EH (cell line): ENCODE measurements around the gene FANCD2OS.
"Not testable (repeated sequence)": the region's sequence is repeated elsewhere in the genome, so short reads cannot be mapped to it uniquely, and the experiment has no call there.

Experiments
- DNase-seq: peaks from one replicate; pipeline ENCODE4 v3.0.0-alpha.2; 2015; ENCODE audit warnings: low read depth

FANCD2OS gene, protein sequence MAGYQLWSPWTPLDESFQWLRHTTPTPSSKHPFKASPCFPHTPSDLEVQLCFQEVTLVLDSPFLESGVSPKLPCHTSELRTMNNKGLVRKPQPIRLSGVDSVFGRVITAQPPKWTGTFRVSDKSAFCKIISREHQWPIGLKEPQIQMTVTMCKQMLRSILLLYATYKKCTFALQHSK

DNA sequence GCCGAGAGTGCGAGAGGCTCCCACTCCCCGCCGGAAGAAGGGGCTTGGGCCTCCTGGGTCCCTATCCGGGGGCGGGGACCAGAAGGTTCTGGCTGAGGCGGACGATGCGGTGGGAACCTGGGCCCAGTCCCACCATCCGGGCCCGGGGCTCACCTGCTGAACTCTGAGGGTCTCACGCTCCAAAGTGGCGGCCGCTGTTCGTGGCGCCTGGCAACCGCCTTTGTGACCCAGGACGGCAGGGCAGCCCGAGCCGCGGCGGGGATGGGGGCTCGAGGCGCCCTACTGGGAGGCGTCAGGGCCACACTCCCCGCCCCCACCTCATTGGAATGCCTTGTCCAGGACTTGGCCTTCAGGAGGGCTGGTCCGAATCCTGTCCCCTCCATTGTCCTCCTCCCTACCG lies at the start of gene FANCD2OS:
Gene FANCD2OS, minus strand, starts transcription at position 165 of the 400 bp plus-strand sequence. CDS start 3,481 bp downstream, outside the sequence.
- DNase-seq = no peak

DNA sequence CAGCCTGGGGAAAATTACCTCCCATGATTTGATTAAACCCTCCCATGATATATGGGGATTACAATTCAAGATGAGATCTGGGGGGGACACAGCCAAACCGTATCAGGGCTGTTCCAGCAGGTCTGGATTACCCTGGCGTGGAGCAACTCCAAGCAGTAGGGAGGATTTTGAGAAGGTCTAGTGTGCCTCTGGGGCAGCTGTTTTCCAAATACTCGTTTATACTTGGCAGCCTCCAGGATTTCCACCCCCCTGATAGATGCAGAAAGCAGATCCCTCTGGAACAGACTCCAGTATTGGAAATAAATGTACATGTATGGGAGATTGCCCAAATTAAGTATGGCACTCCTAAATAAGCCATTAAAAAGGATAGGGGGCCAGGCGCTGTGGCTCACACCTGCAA lies 49.0 kb upstream of the FANCD2OS start:
- no peak for DNase-seq

DNA sequence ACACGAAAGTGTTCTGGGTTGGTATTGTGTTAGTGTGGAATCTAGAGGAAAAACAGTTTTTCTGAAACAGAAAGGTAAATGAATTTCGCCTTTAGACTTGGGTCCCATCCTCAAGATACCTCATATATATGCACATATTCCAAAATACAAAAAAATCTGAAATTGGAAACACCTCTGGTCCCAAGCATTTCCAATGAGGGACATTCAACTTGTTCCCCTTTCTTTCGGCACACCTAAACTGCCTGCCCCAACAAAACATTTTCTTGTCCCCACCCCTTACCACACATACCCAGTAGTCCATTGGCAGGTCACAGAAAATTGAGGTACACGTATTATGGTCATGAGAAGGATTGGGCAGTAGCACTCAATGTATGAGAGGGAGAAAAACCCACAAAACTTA lies 47.6 kb upstream of the FANCD2OS start:
- DNase-seq = no peak

DNA sequence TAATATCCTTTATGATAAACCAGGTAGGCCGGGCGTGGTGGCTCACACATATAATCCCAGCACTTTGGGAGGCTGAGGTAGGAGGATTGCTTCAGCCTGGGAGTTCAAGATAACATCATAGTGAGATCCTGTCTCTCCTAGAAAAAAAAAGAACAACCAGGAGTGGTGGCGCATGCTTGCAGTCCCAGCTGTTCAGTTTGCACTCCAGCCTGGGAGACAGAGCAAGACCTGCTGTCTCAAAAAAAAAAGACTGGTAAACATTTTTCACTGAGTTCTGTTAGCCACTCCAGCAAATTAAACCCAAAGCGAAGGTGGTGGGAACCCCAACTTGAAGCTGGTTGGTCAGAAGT lies 47.0 kb upstream of the FANCD2OS start:
- DNase-seq = no peak

DNA sequence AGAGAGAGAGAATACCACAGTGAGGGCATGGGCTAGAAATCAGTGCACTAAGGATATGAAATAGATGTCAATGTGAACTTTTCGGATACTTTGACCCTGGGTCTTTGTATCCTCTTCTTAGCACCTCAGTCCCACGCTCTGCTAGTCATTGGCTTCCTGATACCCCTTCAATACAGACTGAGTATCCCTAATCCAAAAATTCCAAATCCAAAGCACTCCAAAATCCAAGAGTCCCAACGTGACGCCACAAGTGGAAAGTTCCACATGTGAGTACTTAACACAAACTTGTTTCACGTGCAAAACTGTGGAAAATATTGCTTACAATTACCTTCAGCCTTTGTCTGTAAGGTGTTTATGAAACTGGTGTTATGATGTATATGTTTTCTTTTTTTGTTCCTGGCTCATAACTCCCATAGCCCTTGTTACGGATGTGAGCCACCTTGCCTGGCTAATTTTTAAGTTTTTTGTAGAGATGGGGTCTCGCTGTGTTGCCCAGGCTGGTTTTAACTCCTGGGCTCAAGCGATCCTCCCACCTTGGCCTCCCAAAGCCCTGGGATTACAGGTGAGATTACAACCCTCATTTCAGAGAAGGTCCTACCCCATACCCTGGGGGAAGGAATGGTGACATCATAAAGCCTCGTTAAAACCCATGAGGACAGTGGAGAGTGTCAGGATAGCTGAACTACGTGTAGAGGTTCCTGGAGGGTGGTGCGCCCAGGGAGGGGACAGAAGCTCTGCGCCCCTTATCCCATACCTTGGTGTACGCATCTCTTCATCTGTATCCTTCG lies 46.5 kb upstream of the FANCD2OS start:
- no peak for DNase-seq

DNA sequence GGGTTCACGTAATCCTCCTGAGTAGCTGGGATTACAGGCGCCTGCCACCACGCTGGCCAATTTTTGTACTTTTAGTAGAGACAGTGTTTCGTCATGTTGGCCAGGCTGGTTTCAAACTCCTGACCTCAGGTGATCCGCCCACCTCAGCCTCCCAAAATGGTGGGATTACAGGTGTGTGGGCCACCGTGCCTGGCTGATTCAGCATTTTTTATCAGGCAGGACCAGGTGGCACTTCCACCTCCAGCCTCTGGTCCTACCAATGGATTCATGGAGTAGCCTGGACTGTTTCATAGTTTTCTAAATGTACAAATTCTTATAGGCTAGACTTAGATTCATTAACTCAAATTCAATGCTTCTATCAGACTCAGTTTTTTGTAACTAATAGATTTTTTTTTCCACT lies 42.9 kb upstream of the FANCD2OS start:
- DNase-seq = no peak

DNA sequence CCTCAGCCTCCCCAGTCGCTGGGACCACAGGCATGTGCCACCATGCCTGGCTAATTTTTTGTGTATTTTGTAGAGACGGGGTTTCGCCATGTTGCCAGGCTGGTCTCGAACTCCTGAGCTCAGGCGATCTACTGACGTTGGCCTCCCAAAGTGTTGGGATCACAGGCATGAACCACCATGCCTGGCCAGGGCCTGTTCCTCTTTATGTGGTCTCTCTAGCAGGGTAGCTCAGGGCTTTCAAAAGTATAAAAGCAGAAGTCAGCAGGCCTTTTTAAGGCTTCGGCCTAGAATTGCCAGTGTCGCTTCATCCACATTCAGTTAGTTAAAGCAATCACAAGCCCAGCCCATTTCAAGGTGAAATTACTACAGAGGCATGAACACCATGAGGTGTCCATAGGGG lies 41.2 kb upstream of the FANCD2OS start:
- DNase-seq = no peak

DNA sequence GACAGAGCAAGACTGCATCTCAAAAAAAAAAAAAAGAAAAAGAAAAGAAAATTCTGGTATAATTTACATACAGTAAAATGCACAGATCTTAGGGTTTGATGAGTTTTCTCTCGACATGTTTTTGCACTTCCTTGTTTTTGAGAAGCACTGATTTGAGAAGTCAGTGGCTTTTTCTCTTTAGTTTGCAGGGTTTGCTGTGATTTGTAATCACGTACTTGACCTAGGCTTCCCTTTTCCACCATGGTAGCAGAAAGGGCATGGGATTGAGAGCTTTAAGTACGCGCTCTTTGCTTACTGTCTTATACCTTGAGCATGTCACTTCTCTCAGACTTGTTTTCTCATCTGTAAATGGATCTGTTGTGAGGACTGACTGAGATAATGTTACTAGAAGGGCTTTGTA lies 37.6 kb upstream of the FANCD2OS start:
- no peak for DNase-seq

DNA sequence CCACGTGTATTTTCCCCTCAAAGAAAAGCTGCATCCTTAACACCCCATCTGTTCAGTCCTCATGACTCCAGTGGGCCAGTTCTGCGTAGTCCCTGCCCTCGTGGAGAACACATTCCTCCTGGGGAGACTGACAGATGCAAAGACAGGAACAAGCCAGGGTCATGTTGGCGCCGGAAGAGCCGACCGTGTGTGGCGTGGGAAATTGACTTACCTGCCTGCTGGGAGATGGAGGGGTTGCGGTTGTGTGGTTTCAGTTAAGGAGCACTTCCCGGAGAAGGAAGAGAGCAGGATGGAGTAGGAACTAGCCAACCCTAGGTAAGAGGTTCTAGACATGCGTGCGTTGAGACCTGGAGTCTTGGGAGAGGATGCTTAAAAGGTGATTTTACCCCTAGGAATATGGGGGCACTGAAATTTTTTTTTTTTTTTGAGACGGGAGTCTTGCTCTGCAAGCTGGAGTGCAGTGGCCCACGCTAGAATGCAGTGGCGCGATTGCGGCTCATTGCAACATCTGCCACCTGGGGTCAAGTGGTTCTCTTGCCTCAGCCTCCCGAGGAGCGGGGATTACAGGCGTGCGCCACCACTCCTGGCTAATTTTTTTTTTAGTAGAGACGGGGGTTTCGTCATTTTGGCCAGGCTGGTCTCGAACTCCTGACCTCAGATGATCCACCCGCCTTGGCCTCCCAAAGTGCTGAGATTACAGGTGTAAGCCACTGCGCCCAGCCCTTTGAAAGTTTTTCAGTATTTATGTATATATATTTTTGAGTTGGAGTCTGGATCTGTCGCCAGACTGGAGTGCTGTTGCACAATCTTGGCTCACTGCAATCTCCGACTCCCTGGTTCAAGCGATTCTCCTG lies 34.9 kb upstream of the FANCD2OS start:
- no peak for DNase-seq

DNA sequence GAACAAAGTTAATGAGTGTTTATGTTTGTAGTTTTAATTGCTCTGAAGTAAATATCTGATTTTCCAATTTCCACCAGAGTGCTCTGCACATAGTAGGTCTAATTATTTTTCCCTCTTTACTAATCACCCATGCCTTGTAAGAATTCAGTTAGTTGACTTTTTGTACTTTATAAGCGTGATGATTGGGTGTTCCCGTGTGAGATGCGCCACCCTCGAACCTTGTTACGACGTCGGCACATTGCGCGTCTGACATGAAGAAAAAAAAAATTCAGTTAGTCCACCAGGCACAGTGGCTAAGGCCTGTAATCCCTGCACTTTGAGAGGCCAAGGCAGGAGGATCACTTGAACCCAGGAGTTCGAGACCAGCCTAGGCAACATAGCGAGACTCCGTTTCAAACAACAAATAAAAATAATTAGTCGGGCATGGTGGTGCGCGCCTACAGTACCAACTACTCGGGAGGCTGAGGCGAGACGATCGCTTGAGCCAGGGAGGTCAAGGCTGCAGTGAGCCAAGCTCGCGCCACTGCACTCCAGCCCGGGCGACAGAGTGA lies 33.0 kb upstream of the FANCD2OS start:
- no peak for DNase-seq

DNA sequence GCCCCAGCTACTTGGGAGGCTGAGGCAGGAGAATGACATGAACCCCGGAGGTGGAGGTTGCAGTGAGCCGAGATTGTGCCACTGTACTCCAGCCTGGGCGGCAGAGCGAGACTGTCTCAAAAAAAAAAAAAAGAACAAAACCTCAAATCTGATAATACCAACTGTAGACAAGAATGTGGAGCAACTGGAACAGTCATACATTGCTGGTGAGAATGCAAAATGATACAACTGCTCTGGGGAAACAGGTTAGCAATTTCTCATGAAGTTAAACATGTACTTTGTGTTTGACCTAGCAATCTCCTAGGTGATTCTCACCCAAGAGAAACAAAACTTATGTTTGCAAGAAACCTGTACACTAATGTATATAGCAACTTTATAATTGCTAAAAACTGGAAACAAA lies 29.1 kb upstream of the FANCD2OS start:
- DNase-seq = no peak

DNA sequence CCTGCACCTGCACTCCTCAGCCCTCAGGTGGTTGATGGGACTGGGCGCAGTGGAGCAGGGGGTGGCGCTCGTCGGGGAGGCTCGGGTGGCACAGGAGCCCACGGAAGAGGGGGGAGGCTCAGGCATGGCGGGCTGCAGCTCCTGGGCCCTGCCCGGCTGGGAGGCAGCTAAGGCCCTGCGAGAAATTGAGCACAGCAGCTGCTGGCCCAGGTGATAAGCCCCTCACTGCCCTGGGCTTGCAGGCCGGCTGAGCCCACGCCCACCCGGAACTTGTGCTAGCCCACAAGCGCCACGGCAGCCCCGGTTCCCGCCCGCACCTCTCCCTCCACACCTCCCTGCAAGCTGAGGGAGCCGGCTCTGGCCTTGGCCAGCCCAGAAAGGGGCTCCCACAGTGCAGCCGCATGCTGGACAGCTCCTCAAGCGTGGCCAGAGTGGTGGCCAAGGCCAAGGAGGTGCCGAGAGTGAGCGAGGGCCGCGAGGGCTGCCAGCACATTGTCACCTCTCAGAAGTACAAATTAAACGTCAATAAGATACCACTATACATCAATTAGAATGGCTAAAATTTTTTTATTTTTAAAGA lies 28.5 kb upstream of the FANCD2OS start:
- DNase-seq = no peak

DNA sequence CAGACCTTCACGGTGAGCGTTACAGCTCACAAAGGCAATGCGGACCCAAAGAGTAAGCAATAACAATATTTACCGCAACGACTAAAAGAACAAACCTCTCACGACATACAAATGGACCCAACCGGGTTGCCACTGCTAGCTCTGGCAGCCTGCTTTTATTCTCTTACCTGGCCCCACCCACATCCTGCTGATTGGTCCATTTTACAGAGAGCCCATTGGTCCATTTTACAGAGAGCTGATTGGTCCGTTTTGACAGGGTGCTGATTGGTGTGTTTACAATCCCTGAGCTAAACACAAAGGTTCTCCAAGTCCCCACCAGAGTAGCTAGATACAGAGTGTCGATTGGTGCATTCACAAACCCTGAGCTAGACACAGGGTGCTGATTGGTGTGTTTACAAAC lies 27.8 kb upstream of the FANCD2OS start:
- not testable (repeated sequence) for DNase-seq

DNA sequence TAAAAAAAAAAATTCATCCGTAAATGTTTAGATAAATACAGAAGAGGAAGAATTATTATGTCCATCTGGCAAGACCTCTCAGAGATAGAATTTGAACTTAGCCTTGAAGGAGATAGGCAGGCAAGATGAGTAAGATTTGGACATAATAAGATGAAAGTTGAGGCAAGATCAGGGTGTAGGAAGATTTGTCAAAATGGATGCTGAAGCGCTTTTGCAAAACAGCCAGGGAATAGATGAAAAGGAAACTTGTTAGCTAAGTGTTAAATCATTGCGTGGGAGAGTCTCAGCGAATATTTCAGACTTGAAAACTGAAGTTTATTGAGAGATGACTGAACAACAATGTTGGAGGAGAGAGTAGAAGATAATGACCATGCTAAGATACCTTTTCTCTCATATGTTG lies 14.7 kb upstream of the FANCD2OS start:
- no peak for DNase-seq

DNA sequence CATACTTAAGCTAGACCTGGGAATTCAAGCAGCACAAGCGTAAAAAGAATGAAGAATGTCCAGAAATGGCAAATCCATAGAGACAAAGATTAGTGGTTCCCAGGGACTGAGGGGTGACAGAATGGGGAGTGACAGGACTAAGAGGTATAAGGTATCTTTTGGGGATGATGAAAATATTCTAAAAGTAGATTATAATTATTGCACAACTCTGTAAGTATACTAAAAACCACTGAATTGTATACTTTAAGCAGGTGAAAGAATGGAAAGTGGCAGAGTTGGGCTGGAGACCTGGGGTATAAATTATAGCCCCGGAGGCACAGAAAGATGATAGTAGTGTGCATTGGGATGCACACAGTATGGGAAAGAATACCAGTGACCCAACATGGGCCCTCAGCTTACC lies 13.0 kb upstream of the FANCD2OS start:
- DNase-seq = no peak

DNA sequence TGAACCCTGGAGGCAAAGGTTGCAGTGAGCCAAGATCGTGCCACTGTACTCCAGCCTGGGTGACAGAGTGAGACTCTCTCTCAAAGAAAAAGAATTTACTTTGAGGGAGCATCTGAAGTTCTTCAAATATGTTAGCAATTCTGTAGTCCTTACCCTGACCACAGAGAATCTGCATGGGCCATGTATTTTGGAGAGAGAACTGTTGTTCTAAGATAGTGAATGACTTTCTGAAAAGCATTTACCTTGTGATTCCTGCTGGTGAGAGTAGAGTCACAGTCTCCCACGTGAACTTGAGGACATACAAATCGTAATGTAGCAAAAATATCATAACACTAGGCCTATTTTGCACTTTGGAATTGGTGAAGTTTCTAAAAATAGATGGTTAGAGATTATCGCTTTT lies 11.3 kb upstream of the FANCD2OS start:
- no peak for DNase-seq

DNA sequence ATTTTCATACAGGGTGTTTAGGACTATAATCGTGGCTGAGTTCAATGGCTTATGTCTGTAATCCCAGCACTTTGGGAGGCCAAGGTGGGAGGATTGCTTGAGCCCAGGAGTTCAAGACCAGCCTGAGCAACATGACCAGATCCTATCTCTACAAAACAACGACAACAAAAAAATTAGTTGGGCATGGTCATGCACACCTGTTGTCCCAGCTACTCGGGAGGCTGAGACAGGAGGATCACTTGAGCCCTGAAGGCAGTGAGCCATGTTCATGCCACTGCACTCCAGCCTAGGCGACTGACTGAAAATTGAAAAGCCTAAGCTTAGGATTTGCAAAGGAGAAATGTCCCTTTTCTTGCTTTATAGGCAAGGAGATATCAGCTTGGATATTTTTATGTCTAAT lies 8.9 kb upstream of the FANCD2OS start:
- DNase-seq = no peak

DNA sequence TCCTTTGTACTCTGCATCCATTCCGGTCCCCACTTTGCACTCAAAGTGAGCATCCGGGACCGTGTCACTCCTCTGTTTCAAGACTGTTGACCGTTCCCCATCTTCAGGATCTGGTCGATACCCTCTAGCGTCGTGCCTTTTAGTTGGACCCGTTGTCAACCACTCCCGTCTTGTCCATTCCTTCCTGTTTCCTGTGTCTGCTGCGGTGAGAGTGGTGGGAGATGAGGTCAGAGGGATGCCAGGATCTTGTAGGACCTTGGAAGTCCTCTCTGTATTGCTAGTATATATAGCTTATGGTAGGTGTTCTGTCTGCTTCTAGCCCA lies 8.0 kb upstream of the FANCD2OS start:
- DNase-seq = peak; percentile 70

DNA sequence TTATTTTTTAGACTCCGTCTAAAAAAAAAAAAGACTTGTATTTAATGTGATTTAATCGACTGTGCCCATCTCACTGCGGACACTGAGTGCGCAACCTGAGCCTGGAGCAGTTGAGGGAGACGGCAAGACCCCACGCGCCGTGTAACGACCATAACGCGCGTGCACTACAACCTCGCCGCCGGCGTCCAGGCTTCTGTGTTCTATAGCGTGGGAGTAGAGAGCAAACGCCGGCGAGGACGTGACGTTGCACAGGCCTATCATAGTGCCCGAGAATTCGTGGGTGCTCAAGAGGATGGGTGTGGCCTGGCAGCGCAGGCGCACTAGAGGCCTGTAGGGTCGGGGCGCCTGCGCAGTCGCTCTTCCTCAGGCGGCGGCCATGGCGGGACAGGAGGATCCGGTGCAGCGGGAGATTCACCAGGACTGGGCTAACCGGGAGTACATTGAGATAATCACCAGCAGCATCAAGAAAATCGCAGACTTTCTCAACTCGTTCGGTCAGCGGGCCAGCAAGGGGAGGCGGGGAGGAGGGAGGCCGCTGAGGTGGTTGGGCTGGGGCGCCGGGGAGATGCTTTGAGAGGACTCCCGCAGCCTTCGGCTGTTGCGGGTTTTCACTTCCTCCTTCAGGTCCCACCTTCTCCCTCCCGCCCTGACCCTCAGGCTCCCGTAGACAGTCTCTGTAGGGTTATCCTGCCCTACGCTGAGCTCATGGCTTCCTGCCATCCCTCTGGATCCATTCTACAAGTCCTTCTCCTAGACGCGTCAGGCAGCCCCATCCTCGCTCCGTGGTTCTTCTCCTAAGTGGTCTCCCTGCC lies 7.5 kb upstream of the FANCD2OS start, which contains the start of gene BRK1:
Gene BRK1, plus strand, starts transcription at position 350 of the 812 bp plus-strand sequence. Its CDS starts 27 bp downstream, at position 377.
- DNase-seq = peak; percentile 97

DNA sequence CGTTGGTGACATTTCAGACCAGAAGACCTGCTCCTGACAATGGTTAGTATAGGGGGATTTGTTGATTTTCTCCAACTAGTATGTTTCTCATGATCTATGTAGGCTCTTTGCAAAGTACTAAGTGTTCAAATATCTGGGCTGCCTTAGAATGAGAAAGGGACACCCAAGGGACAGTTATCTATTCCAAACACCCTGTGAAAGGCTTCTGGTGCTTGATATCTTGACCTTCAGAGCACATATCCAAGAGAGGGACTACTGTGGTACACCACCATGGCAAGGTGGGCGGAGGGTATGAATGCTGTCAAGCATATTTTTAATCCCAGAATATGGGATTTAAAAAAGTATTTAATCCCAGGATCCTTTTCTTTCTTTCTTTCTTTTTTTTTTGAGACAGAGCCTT lies 1.1 kb downstream of the FANCD2OS start:
- DNase-seq = no peak

DNA sequence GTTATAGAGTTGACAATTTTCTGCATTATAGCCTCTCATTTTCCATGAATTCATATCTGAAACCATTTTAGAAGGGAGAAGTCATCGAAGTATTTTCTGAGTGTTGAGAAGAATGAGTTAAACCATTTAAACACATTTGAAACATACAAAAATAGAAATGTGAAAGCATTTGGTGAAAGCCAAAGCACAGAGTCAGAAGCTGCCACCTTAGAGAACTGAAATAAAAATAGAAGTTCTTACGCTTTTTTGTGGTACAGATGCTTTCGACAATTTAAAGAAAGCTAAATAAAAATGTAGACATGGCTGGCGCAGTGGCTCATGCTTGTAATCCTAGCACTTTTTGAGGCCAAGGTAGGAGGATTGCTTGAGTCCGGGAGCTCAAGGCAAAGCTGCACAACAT lies 9.0 kb downstream of the FANCD2OS start:
- no peak for DNase-seq

DNA sequence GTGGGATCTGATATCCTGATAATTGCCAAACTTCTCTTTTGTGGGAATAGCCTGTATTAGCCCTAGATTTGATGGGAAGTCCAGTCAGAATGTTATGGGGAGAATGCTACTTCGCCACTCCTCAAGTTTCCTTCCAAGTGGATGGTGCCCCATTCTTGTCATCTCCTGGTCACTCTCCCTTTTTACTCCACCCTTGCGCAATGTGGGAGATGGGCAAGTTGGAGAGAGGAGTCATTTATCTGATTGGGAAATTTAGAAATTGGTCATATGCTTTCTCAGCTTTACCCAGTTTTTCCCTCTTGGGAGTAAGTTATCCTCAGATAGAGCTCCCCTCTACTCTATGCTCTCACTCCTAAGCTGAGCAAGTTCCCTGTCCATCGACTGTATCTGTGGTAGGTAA lies 14.4 kb downstream of the FANCD2OS start:
- no peak for DNase-seq
